ENCODE data around the gene CDC14B. TPM values are rescaled to one million over a fixed set of nuclear protein-coding genes. Genes with fewer than 3 reads are reported as not detected.

Gene CDC14B
- total RNA-seq, 4 donors from 2014 or later, result 19.8 to 28.8 (median 23.6) TPM

GRCh38 chr9:96500696-96501632, 118.7 kb downstream of the CDC14B start:
- Histone ChIP-seq H3K27ac (peak overlapping the region in 3 of 4 donors; percentile 0 to 45 (median 35)), H3K27me3 (no peaks in the 10 kb centered on the region), H3K4me1 (peaks cover 0 to 38% (median 0%) of the 10 kb centered on the region in 3 donors), H3K9me3 (no peaks in the 10 kb centered on the region), H3K4me3 (no peak overlapping the region), H3K36me3 (peaks cover 0 to 32% of the 10 kb centered on the region in 2 donors)
- TF ChIP-seq POLR2AphosphoS5 (IDR thresholded peaks at IDR 0.05) (no peak), CTCF (IDR thresholded peaks at IDR 0.05) (no peak), POLR2A (IDR thresholded peaks at IDR 0.05) (no peak), EP300 (IDR thresholded peaks at IDR 0.05) (no peak)
- WGBS, 2 donors (ENCODE audit: low coverage in 1 of 2), result 85 to 100% methylated on average over 1 to 12 of the region's 14 CpGs
- no peak for ATAC-seq

- H3K4me1 ChIP-seq, result peaks cover 0 to 38% (median 0%) of the 10 kb centered on the region in 3 donors
- H3K27me3 ChIP-seq, result no peaks in the 10 kb centered on the region
- no peak overlapping the region for H3K27ac ChIP-seq
- H3K4me3 ChIP-seq, result no peak overlapping the region
- WGBS, 2 donors (ENCODE audit: low coverage in 1 of 2), result 100% methylated on average over 1 of the region's 7 CpGs; no CpG with 5 or more reads in 1 of the 2 donors
- H3K36me3 ChIP-seq, result peaks cover 0 to 22% of the 10 kb centered on the region in 2 donors
- TF ChIP-seq POLR2A (IDR thresholded peaks at IDR 0.05) (no peak), EP300 (IDR thresholded peaks at IDR 0.05) (no peak), CTCF (IDR thresholded peaks at IDR 0.05) (no peak), POLR2AphosphoS5 (IDR thresholded peaks at IDR 0.05) (no peak)
- no peaks in the 10 kb centered on the region for H3K9me3 ChIP-seq
- ATAC-seq, result no peak
Observed at GRCh38 chr9:96499257-96499656, 120.4 kb downstream of the CDC14B start.

GRCh38 chr9:96498796-96499195, 120.8 kb downstream of the CDC14B start:
- no peak overlapping the region for H3K4me3 ChIP-seq
- peaks cover 0 to 37% (median 0%) of the 10 kb centered on the region in 3 donors for H3K4me1 ChIP-seq
- H3K36me3 ChIP-seq, result peaks cover 0 to 19% of the 10 kb centered on the region in 2 donors
- WGBS, 2 donors (ENCODE audit: low coverage in 1 of 2), result 92% methylated on average over 2 of the region's 7 CpGs; no CpG with 5 or more reads in 1 of the 2 donors
- no peak for ATAC-seq
- no peak for TF ChIP-seq POLR2AphosphoS5 (IDR thresholded peaks at IDR 0.05)
- no peak for TF ChIP-seq CTCF (IDR thresholded peaks at IDR 0.05)
- no peak for TF ChIP-seq POLR2A (IDR thresholded peaks at IDR 0.05)
- TF ChIP-seq EP300 (IDR thresholded peaks at IDR 0.05), result no peak
- no peak overlapping the region for H3K27ac ChIP-seq
- no peaks in the 10 kb centered on the region for H3K27me3 ChIP-seq
- H3K9me3 ChIP-seq, result no peaks in the 10 kb centered on the region

DNA sequence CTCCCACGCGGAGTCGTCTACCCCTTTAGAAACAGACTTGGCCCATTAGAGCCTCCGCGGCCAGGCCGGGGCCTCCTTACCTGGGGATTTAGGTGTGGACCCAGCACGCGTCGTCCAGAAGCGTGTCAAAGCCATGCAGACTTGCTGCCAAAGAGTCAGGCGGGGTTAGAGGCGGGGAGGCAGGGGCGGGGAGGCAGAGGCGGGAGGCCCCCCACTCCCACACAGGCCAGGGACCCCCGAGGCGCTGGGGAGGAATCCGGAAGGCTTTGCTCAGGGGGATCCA, 122.6 kb downstream of the CDC14B start:
- Histone ChIP-seq H3K36me3 (peaks cover 0 to 35% of the 10 kb centered on the region in 2 donors), H3K9me3 (no peaks in the 10 kb centered on the region), H3K4me1 (peaks cover 0 to 21% (median 0%) of the 10 kb centered on the region in 3 donors), H3K27me3 (no peaks in the 10 kb centered on the region), H3K4me3 (no peak overlapping the region), H3K27ac (no peak overlapping the region)
- no peak for ATAC-seq
- TF ChIP-seq POLR2A (IDR thresholded peaks at IDR 0.05), result no peak
- no peak for TF ChIP-seq POLR2AphosphoS5 (IDR thresholded peaks at IDR 0.05)
- no peak for TF ChIP-seq CTCF (IDR thresholded peaks at IDR 0.05)
- TF ChIP-seq EP300 (IDR thresholded peaks at IDR 0.05), result no peak
- 90% methylated on average over 3 of the region's 17 CpGs; no CpG with 5 or more reads in 1 of the 2 donors for WGBS, 2 donors (ENCODE audit: low coverage in 1 of 2)

All from gastroesophageal sphincter (tissue), 4 donors.